Astrocyte of the hippocampus (primary cell): ENCODE measurements around the gene KDM4B.
"Not testable (repeated sequence)": the region's sequence is repeated elsewhere in the genome, so short reads cannot be mapped to it uniquely, and the experiment has no call there.

ENCODE experiments used
- DNase-seq: peaks from one replicate; pipeline ENCODE4 v3.0.0; 2011; ENCODE audit warnings: low read depth, low spot score

The KDM4B gene

DNA sequence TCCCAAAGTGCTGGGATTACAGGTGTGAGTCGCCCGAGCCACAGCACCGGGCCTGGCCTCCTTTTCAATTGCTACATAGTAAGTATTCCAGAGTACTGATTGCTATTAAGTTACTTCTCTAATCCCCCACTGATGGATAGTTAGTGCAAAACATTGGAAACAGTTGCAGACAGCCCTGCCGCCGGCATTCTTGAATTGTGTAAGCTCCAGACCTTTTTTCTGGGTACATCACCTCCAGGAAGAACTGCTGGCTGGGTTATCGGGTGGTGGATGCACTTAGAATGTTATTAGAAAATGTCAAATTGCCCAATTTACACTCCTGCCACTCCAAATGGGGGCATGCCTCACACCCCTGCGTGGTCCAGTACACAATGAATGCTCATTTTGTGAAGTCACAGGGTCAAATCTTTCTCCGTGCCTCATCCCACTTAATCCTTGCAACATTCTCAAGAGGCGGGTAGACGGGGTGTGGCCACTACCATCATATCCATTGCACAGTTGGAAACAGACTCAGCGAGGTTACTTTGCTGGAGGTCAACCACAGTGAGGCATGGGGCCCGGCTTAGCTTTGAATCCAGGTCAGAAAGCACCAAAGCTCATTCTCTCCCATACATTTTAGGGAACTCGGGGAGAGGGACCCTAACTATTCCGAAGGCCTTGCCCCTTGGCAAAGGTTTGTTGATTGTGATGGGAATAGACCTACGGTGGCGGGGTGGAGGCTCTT lies 1.0 kb upstream of the KDM4B start:
- DNase-seq = no peak

DNA sequence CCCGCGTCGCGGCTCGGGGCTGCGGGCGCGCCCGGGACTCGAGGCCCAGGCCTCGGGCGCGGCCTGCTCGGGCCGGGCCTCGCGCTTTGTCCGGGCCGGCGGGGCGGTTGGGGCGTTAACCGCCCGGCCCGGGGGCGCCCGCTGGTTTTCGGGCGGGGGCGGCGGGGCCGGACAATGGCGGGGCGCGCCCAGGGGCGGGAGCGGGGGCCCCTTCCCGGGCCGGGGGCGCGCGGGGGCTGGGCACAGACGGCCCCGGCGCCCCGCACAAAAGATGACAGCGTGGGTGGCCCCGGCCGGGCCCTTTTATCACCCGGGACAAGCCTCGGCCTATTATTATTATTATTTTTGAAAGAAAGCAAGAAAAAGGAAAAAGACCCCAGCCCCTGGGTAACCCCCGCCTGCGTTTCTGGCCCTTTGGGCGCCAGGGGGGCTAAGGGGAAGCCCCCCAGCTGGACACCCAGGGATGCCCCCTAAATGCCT lies 419 bp downstream of the KDM4B start:
- DNase-seq = no peak

DNA sequence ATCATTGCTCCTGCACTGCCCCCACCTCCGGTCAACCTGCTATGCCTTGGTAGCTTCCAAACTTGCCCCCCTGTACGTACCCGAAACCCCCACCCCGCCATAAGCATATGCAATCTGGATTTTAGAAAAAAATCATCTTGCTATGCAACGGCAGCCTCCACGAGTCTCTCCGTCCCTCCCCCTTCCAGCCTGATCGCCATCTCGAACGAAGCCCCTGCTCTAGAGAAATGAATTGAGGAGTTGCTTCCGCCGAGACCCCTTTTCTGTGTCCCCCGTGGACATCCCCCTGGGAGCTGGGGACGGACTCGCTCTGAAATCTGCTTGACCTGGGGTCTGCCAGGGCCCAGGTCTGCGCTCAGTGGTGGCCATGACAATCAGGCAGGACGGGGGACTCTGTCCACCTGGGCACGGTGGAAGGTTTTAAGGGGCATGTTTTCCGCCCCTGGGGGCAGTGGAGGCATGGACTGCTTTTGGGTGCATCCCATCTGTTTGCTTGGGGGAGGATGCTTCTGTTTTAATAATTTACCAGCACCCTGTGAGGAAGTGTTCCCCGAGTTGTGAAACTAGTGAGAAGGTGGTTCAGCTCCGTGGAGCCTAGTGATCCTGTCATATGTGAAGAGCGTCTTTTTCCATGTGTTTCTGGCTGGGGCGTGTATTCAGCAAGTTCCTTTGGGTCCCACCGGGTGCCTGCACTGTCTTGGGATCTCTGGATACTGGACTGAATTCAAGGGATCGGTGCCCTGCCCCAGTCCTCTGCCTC lies 1.0 kb downstream of the KDM4B start:
- peak; percentile 36 for DNase-seq

DNA sequence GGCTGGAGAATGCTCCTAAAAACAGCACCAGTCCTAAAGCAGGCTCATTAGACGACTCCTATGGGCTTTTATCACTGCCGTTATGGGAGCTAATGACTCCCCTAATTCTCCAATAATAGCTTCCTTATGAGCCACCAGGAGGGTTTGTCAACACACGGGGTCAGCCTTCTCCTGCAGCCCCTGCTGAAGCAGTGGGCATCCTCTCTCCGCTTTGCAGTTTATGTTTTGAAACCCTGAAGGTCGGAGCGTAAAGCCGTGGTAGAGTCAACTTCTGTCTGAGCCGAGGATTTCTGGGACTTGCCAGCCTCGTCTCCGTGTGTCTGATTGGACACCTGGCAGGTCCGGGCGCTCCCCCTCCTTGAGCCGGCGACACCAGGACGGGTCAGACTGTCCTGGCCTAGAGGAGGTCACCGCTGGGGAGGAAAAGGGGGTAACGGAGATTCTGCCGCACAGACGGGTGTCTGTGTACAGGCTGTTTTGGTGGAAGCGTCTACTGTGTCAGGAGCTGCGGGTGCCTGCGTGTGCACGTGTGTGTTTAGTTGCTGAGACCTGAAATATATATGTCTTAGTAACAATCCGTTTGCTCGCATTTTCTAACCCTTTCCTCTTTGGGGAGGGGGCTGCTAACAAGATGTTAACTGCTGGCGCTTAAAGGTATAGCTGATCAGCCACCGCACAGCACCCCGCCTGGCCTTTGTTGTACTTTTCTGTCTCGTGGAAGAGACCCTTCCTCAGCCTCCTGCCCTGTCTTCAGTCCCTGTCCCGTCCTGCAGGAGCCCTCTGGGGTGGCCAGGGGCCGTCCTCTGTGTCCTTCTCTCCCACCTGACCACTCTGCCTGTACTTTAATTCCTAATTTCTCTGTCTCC lies 1.9 kb downstream of the KDM4B start:
- DNase-seq = peak; percentile 52

DNA sequence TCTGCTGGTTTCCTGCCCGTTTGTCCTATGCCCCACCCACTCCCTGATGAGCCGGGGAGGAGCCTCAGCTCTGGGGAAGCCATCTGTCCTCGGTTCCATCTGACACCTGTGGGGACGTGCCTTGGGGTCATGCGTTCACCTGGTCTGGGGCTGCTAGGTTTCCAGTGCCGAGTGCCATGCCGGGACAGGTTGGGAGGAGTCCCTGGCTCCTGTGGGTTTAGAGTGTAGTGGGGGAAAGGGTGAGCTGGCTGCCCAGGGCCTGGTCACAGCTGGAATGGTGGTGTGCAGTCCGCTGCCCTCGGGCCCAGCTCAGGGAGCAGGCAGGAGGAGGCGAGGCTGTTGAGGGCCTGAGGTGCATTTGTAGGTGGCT lies 2.5 kb downstream of the KDM4B start:
- peak; percentile 43 for DNase-seq

DNA sequence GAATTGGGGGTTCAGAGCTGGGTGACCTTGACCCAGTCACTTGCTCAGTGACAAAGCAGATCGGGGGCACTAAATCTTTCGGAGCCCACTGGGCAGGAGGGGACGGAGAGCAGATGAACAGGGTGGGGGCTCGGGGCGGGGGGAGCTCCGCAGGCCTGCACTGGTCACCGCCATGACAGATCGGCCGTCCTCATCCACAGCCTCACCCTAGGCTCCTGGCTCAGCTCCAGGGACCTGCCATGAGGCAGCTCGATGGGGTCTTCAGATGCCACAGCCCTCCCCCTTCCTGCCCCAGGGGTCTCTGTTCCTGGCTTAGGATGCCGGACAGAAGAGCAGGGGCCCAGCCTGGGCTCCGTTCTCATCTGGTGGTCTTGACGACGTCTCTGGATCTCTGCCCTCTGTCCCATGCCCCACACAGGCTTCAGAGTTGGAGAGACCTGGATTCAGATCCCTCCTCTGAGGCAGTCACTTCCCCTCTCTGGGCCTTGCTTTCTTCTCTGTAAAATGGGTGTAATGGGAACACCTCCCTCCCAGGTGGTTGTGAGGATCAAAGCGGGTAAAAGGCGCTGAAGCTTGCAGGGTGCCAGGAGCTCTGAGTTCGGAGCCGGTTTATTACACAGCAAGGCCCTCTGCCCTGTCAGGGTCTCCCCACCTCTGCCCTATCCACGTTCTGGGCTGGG lies 3.0 kb downstream of the KDM4B start:
- DNase-seq = no peak

DNA sequence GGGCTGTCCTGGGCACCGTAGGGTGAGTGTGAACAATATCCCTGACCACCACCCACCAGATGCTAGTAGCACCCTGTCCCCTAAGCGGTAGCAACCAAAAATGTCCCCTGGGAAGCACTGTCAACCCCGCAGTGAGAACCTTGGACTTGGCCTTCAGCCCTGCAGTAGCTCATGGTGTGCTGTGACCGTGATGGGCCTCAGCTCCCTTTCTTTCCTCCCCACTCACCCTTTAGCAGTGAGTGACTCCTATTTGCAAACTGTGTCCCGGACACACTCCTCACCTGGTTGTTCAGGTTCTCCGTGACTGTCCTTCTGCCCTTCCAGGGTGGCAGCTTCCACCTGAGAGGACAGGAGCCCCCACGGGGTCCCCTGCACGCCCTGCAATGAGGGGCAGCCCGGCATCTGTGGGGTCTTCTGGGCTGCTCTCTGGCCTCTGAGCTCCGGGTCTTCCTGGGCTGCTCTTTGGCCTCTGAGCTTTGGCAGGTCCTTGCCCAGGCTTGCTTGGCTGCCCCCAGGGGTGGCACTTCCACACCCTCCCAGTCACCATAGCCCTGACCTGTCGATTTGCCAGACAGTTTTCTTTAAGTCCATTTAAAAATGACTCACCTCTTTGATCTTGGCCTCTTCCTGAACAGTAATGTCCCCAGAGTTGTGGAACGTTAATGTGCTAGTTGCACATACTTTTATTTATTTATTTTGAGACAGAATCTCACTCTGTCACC lies 3.8 kb downstream of the KDM4B start:
- DNase-seq = peak; percentile 49

DNA sequence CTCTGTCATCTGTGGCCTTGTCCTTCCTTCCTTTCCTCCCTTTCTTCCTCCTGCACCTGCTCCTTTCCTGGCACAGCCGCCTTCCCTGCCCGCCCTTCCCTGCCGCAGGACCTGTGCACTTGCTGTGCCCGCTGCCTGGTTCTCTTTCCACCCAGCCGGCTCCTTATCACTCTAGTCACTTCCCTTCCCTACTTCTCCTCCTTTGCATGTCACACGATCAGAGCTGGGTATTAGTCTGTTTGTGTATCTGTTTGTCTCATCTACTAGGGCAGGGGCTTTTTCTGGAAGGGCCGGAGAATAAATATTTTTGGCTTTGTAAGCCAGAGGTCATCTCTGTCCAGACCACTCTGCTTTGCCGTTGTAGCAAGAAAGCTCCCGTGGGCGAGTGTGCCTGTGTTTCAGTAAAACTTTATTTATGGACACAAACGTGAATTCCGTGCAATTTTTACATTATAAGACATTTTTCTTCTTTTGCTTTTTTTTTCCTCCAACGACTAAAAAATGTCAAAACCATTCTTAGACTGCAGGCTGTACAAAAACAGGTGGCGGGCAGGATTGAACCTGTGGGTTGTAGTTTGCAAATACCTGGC lies 6.1 kb downstream of the KDM4B start:
- DNase-seq = no peak

DNA sequence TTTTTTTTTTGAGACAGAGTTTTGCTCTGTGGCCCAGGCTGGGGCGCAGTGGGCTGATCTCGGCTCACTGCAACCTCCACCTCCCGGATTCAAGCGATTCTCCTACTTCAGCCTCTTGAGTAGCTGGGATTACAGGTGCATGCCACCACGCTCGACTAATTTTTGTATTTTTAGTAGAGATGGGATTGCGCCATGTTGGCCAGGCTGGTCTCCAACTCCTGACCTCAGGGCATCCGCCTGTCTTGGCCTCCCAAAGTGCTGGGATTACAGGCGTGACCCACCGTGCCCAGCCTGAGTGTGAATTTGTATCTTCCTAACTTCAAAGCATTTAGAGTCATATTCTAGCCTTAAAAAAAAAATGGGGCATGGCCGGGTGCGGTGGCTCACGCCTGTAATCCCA lies 6.7 kb downstream of the KDM4B start:
- DNase-seq = not testable (repeated sequence)

DNA sequence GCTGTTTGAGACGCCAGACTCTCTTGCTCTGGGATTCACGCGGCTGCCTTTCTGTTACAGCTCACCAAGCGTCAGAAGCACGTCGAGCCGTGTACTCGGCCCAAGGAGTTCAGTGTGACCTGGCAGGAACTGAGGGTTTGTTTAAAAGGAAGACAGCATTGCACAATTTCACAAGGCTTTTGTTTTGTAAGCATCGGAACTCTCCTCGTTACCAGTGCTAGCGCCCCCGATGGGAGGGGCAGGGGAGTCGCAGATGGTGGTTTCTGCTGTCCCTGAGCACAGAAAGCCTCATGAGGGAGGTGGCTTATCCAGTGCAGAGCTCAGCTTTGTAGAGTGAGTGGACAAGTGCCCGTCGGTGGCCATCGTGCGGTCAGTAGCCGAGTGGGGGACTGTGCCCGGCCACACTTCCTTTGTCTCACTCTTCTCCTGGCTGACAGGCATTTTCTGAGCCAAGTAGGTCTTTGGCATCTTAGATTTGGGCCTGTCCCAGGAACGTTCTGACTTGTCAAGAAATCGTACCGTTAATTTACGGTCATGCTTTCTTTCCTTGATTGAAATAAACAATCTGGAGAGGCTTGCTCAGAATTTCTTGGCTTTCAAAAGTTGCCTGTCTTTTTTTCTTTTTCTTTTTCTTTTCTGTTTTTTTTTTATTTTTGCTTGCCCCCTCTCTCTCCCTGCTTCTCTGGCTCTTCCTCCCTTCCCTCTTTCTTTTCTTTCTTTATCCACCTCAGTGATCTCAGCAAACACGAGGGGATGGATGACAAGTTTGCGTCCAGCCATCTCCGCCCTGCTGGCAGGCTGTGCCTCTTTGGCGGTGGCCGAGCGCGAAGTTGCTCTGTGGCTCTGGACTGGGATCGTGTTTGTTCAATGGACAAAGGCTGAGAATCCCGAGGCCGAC lies 7.7 kb downstream of the KDM4B start:
- DNase-seq = peak; percentile 86

DNA sequence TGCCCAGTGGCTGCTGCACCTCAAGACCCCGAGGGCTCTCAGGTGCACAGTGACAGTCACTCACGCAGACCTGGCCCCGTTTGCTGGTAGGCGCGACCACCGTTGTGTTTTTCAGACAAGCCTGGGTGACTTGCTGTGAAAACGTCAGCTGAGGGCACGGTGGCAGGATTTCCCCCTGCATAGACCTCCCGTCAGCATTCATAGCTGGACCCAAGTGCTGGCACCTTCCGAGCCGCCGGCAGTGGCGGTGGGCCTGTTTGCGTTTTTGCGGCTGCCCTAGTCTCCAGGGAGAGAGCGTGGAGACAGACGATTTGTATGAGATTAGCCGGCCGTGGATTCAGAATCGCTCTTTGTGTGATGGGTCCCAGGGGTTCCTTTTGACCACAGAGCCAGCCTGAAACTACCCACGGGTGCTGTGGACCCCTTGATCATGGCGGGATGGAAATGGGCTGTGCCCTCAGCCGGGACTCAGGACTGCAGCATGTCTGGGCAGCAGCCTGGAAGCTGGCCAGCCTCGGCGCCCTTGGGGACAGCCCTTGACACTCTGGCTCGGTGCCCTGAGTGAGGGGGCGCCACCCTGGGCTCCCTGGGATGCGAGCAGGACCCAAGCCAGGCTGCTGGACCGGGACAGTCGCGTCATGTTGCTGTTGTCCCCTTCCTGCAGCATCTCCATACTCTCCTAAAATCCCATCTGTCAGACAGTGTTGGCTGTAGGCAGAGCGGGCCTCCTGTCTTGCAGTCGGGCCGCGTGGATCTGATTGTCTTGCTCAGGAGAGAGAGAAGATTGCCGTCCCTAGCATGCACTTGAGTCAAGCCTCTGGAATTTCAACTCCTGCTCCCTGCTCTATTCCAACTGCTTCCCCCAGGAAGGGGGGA lies 8.6 kb downstream of the KDM4B start:
- DNase-seq = peak; percentile 90

DNA sequence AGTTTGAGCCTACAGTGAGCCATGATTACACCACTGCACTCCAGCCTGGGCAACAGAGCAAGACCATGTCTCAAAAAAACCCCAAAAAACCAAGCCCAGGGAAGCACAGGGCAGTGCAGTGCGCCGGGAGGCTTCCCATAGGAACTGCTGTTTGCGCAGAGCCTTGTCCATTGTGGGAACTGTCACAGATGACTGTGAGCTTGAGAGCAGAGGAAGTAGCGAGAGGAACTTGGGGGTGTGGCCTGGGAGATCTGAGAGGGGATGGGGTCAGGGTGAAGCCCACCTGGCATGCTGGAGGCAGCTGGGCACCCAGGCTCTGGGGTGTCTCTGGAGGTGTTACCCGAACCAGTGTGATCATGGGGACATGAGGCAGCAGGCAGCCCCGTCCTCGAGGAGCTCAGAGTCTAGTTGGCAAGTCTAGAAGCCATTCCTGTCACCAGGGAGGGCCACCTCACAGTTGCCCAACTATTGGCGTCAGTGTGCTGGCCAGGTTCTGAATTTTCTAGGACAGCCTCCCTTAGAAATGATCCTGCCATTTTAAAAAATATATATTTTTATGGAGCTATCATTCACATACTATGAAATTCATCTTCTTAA lies 10.4 kb downstream of the KDM4B start:
- no peak for DNase-seq

DNA sequence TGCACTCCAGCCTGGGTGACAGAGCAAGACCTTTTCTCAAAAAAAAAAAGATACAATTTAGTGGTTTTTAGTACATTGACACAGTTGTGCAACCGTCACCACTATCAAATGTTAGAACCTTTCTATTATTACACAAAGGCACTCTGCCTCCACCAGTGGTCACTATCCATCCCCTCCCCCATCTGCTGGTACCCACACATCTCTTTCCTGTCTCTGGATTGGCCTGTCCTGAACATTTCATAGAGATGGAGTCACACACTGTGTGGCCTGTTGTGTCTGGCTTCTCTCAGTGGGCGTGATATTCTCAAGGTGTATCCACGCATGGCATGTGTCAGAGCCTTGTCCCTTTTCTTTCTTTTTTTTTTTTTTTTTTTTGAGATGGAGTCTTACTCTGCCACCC lies 11.2 kb downstream of the KDM4B start:
- peak; percentile 55 for DNase-seq

DNA sequence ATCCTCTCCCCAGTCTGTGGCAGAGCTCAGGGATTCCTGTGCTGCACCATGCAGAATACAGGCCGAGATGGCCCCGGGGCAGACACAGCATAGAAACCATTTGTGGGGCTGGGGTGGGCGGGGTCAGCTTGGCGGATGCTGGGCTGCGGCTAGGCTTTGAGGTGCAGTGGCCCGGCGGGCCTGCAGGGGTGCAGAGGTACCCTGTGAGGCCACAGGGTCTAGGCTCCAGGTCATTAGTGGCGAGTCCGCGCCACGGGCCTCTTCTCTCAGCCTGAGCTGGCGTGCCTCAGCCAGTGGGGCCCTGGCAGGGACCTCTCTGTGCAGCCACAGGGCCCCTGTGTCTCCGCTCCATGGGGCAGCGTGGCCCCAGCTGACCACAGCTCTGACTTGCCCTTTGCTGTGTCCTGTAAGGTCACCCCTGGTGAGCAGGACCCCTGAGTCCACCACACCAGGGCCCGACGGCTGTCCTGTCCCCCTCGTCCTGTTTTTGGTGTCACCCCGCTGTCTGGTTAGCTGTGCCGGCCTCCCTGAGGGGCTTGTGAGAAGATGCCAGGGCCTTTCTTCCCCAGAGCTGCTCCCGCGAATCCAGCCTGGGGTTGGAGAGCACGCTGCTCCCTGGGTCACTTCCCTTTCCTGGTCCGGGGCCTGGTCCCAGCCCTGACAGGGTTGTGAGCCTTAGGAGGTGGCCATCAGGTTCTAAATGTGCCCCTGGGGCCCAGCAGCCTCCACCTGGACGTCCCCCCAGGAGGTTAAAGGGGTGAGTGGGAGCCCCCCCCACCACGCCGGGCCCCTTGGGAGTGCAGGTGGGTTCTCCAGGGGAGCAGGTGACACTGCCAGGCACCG lies 12.1 kb downstream of the KDM4B start:
- no peak for DNase-seq

DNA sequence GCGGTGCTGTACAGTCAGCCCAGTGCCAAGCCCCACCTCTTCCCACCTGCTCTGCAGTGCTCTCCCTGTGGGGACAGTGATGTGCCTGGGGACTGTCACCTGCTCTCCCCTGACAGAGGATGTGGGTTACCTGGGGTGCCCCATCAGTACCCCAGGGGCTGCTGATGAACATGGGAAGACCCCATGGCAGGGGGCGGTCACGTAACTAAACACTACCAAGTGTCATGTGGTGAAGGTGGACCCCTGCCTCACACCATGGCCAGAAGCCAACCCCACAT lies 12.7 kb downstream of the KDM4B start:
- no peak for DNase-seq

DNA sequence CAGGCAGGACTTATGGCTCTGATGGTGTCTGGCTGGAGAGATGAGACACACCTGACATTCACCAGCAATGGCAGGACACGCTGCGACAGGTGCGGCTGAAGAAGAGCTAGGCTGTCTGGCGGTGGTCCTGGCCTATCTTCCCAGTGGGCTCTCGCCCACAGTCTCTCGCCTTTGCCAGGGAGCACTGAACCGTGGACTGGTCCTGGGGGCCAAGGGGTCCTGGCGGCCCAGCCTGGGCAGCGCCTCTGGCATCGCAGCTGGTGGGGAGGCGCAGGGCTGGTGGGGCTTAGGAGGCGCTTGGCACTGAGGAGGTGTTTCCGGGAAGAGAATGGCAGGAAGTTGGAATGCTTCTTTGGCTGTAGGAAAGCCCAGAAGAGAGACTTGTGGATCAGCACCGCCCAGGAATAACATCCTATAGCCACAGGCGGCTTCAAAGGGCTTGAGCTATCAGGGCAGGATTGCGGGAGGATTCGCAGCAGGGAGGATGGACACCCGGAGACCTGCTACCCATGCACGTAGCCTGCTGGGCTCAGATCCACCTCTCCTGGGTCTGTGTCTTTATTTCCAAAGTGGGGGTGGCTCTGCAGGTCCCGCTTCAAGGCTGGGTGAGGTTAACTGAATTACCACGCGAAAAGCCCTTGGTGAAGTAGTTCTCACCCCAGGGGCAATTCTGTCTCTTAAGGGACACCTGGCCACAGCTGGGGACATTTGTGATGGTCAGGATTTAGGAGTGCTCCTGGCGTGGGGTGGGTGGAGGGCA lies 14.6 kb downstream of the KDM4B start:
- DNase-seq = no peak

DNA sequence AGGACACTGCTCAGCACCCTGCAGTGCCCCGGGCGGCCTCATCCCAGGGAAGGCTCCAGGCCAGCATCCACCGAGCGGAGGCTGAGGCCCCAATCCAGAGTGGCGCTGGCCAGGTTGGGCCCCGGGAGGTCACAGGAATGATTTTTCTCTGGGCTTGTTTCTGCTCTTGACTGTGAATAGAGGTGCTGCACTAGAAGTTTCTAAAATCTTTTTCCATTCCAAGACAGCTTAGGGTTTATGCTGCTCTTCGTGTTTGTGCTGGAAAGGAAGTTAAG lies 15.1 kb downstream of the KDM4B start:
- no peak for DNase-seq
